Lower leg skin (tissue), 3 donors: ENCODE measurements around the gene FAM13A.

Source experiments
- POLR2A ChIP-seq, 2 donors: fragments of 450-650 bp; IDR thresholded peaks; one replicate each; pipeline ENCODE4 v1.6.1; 2016 to 2017; ENCODE audit warnings: antibody characterized with exemption in 2 of 2, mild to moderate bottlenecking in 1 of 2, moderate library complexity in 1 of 2
- TF ChIP-seq, protein P1 (sequence below), 3 donors: fragments of 450-650 bp; IDR thresholded peaks; one replicate each; pipeline ENCODE4 v1.5.1; 2016; ENCODE audit warnings: antibody characterized with exemption in 3 of 3, mild to moderate bottlenecking in 3 of 3, moderate library complexity in 2 of 3

DNA sequence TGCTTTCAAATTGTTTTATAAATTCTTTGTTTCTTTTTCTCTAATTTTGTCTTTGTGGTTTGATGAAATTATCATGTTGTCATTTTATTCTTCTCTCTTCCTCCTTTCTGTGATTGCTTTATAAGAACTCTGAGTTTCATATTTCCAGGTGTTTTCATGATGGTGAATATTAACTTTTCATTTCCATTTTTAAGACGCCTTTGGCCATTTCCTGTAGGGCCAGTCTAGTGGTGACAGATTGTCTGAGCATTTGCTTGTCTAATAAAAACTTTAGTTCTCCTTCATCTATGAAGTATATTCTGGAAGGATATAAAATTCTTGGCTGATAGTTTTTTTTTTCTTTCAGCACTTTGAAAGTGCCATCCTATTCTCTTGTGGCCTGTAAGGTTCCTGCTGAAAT lies 128.1 kb downstream of the FAM13A start:
- TF ChIP-seq, protein P1, sequence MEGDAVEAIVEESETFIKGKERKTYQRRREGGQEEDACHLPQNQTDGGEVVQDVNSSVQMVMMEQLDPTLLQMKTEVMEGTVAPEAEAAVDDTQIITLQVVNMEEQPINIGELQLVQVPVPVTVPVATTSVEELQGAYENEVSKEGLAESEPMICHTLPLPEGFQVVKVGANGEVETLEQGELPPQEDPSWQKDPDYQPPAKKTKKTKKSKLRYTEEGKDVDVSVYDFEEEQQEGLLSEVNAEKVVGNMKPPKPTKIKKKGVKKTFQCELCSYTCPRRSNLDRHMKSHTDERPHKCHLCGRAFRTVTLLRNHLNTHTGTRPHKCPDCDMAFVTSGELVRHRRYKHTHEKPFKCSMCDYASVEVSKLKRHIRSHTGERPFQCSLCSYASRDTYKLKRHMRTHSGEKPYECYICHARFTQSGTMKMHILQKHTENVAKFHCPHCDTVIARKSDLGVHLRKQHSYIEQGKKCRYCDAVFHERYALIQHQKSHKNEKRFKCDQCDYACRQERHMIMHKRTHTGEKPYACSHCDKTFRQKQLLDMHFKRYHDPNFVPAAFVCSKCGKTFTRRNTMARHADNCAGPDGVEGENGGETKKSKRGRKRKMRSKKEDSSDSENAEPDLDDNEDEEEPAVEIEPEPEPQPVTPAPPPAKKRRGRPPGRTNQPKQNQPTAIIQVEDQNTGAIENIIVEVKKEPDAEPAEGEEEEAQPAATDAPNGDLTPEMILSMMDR (IDR thresholded peaks at IDR 0.05), result no peak
- no peak for TF ChIP-seq POLR2A (IDR thresholded peaks at IDR 0.05)
